Brain pericyte (primary cell): Measurements from ENCODE around the gene SYNGAP1.

Source experiments
- DNase-seq: peaks from one replicate; pipeline ENCODE4 v3.0.0-alpha.2; 2012; ENCODE audit warnings: low read depth, low spot score

The SYNGAP1 gene

DNA sequence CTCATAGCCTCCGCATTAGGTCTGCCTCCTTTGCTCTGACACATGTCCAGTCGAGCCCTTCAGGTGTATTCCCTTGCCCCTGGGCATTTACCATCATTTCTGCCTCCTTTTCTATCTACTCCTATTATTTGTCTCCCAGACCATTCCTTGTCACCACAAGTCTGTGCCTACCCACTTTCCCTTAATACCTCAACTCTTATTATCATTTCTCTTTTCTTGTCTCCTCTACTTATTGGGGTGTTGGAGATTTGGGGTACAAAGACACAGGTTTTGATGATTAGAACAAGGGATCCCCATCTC lies 1.4 kb downstream of the SYNGAP1 start:
- no peak for DNase-seq

GRCh38 chr6:33423777-33424176 lies 3.9 kb downstream of the SYNGAP1 start:
- DNase-seq = no peak

DNA sequence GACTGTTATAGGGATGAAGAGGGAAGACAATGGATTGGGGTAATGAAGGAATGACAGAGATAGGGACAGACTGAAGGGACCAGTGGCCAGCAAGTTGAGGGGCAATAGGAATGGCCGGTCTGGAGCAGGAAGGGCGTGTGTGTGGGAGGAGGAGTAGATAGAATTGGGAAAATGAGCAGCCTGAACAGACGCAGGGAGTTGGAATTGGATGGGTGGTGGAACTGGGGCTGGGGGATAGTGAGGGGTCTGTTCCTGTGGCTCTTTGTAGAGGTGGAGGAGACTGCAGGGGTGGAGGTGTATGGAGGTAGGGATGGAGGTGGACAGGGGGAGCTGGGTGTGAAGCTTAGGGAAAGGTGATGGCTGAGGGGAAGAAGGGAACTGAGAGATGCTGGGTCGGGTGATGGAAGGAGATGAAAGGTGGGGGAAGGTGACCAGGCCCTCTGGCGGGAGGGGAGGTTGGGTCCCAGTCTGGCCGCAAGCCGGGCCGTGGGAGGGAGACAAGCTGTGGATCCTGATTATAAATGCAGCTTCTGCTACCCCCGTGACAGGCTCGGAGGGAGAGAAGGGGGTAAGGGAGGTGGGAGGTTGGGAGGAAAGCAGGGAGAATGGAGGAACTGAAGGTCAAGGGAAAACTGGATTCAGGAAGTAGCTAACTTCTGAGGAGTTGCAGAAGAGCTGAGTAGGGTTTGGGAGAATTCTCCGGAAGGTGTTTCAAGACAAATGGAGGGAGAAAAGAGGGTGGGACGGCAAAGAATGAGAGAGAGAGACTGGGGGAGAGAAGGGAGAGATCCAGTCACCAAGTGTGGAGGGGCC lies 5.2 kb downstream of the SYNGAP1 start:
- no peak for DNase-seq

DNA sequence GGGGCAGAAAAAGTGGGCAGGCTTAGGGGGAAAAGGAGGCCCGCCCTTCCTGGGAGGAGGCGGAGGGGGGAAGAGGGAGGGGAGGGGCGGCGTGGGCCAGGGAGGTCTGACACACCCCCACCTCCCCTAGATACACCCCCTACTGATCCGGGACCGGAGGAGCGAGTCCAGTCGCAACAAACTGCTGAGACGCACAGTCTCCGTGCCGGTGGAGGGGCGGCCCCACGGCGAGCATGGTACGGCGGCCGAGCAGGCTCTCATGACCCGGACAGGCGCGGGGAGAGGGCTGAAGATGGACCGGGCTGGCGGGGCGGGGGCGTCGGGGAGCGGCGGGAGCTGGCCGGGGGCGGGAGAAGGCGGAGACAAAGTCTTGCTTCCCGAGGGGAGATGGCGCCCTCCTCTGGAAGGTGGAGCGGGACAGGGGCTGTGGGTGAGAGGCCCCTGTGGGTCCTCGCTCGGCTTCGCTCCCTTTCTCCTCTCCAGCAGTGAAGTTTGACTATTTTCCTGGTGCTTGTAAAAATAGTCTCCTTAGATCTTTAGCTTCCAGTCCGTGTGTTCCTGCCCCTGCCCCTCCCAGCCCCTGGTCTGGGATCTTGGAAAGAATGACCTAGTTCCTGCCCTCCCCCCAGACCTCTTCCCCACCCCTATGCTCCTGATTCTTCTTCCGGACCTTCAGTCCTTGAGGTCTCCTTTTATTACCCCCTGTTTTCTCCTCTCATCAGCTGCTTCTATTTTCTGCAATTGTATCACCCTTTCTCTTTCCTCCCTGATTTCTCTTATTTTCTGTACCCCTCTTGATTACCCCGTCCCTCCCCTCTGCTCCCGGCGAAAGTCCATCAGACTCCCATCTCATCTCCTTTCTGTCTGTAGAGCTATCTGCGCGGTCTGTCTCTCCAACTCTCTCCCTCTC lies 6.1 kb downstream of the SYNGAP1 start:
- peak; percentile 34 for DNase-seq

- DNase-seq = no peak
These were observed 7.0 kb downstream of the SYNGAP1 start for GRCh38 chr6:33426590-33427511.

DNA sequence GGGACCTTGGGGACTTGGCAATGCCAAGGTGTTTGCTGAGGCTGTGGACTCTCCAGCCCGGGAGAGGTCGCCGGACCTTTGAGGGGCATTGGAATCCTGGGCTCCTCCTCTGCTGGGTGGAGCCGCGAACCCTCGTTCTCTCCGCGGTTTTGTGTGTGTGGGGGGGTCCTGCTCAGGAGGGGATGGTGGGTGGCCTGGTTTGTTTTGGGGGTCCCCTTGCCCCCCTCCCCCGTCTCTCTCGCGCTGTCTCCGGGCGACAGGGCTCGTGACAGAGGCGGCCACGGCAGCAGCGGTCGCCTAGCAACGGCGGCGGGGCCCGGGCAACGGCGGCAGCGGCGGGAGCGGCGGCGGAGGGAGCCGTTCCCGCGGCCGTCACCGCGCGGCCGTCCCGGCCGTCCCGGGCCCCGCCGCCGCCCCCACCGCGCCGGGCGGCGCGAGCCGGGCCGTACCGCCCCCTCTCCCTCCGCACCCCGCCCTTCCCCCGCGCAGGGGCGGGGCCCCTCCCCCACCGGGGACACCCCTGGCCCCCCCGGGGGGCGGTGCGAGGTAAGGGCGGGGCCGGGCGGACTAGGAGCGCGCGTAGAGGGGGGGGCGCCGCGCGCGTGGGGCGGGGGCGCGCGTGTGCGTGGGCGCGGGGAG lies 7.8 kb downstream of the SYNGAP1 start:
- no peak for DNase-seq

- no peak for DNase-seq
These were observed 8.5 kb downstream of the SYNGAP1 start for GRCh38 chr6:33428224-33428965.

DNA sequence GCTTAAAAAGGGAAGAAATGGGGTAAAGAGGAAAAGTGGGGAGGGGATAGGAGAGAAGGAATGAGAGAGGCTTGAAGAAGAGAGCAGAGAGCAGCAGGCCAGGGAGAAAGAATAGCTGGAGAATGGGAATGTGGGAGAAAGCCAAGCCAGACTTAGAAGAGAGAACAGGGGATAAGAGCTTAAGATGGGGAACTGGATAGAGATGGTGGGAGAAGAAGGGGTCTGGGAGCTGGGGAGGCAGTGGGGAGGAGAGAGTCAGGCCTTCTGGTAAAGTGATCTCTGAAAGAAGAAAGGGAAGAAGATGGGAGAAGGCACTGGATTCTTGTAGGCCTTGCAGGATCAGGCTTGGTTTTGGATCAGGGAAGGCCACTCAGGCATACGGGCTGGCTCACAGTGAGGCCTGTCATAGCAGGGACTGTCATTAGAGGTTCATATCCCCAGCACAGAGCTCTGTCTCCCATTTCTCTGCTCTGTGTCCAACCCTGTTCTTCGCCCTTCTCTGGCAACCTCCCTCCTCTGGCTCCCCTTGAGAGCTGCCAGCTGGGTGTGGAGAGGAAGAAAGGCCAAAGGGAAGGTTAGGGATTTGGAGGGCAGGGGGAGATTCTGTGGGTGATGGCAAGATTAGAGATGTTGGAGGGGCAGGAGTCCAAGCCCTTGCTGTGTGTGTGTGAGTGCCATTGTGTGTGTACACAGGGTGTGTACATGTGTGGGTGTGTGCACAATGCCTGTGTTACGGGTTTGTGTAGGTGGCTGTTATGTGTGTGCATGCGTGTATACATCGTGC lies 9.3 kb downstream of the SYNGAP1 start:
- no peak for DNase-seq

DNA sequence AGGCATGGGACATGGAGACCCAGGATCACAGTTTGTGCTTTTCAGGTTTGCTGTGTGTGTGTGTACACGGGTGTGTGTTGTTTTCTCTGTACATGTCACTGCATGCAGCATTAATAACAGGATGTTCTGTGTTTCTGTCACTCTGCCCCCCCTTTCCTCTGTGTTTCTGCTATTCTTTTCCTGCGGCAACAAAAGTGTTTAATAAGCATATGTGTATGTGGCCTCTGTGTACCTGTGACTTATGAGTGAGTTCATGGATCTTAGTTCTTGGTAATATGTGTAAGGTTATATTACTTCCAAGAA lies 9.8 kb downstream of the SYNGAP1 start:
- no peak for DNase-seq

GRCh38 chr6:33430334-33430733 lies 10.5 kb downstream of the SYNGAP1 start:
- no peak for DNase-seq

DNA sequence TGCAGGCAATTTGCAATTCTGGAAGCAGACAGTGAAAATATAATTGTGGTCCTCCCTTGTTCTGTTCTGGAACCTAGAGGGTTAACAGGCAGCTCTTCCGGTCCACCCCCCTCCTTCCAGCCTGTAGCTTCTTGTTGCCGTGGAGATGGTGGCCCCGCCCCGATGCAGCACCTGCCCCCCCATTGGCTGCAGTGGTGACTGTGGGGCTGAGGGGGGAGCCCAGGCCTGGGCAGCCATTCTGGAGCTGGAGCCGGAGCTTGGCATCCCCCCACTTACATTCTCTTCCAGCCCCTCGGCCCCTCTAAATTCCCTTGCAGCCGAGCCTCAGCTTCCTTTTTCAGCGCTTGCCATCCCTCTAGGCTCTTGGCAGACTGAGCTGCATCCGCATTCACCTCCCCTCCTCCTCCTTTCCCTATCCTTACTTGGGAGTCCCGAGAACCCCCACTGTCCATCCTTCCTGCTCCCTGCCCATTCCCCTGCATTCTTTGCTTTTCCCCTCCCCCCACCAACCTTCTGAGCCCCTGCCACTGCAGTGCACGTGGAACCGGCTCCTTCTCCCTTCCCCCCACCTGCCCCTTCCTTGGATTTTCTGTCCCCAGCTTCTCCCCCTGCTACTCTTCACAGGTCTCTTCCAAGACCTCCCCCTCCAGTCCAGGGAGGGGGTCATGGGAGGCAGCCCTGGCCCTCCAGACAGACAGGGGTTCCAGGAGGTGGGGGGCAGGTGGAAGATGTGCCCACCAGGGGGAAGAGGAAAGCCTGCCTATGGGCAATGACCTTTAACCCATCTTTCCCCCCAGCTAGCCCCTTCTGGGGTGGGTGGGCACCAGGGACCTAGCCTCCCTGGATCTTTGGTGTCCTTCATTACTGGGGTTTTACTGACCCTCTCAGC lies 11.4 kb downstream of the SYNGAP1 start:
- DNase-seq = no peak

- no peak for DNase-seq
These were observed 12.1 kb downstream of the SYNGAP1 start for GRCh38 chr6:33431880-33432541.

- DNase-seq = no peak
These were observed 12.7 kb downstream of the SYNGAP1 start for GRCh38 chr6:33432546-33432945.

GRCh38 chr6:33433001-33433543 lies 13.2 kb downstream of the SYNGAP1 start:
- no peak for DNase-seq

GRCh38 chr6:33433544-33434191 lies 13.8 kb downstream of the SYNGAP1 start:
- DNase-seq = no peak

DNA sequence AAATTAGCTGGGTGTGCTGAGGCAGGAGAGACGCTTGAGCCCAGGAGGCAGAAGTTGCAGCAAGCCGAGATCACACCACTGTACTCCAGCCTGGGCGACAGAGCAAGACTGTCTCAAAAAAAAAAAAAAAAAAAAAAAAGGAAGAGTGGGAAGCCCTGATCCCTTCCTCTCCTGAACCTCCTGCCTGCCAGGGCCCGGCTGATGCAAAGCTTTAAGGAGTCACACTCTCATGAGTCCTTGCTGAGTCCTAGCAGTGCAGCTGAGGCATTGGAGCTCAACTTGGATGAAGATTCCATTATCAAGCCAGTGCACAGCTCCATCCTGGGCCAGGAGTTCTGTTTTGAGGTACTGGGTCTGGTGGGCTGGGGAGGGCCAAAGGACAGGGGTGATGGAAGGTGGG lies 15.1 kb downstream of the SYNGAP1 start:
- DNase-seq = no peak

- no peak for DNase-seq
These were observed 17.8 kb downstream of the SYNGAP1 start for GRCh38 chr6:33437666-33438065.
